HG03521 (cell line): ENCODE measurements around the gene NUDT3.
"Not testable (repeated sequence)": the region's sequence is repeated elsewhere in the genome, so short reads cannot be mapped to it uniquely, and the experiment has no call there.

Source experiments
- ATAC-seq: cut with Tn5 transposase; IDR thresholded peaks from one replicate; pipeline ENCODE4 v1.9.1; 2021; ENCODE audit warnings: mild to moderate bottlenecking, moderate library complexity; ENCODE audit not compliant: unreplicated experiment

The NUDT3 gene

DNA sequence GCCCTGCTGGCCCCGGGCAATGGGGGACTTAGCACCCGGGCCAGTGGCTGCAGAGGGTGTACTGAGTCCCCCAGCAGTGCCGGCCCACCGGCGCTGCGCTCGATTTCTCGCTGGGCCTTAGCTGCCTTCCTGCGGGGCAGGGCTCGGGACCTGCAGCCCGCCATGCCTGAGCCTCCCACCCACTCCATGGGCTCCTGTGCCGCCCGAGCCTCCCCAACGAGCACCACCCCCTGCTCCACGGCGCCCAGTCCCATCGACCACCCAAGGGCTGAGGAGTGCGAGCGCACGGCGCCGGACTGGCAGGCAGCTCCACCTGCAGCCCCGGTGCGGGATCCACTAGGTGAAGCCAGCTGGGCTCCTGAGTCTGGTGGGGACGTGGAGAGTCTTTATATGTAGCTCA lies 123.3 kb downstream of the NUDT3 start:
- ATAC-seq = not testable (repeated sequence)

DNA sequence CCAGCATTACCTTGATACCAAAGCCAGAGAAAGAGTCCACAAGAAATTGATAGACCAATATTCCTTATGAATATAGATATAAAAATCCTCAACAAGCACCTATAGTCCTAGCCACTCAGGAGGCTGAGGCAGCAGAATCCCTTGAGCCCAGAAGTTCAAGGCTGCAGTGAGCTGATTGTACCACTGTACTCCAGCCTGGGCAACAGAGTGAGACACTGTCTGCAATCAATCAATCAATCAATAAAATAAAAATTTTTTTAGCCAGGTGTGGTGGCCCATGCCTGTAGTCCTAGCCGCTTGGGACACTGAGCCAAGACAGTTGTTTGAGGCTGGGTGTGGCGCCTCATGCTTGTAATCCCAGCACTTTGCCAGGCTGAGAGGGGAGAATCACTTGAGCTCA lies 124.7 kb downstream of the NUDT3 start:
- ATAC-seq = no peak

DNA sequence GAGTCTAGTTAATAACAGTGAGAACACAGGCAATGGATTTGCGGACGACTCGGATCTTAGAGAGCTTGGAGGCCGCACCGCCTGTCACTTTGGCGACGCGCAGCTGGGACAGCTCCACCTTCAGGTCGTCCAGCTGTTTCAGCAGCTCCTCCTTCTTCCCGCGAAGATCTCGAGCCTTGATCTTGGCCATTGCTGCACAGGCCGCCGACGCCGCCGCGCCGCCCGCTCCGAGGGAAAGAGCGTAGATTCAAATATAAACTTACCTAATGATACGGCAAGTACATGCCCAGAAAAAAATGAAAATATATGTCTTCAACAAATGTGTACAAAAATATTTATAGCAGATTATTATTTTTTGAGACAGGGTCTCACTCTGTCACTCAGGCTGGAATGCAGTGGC lies 129.0 kb downstream of the NUDT3 start:
- not testable (repeated sequence) for ATAC-seq

DNA sequence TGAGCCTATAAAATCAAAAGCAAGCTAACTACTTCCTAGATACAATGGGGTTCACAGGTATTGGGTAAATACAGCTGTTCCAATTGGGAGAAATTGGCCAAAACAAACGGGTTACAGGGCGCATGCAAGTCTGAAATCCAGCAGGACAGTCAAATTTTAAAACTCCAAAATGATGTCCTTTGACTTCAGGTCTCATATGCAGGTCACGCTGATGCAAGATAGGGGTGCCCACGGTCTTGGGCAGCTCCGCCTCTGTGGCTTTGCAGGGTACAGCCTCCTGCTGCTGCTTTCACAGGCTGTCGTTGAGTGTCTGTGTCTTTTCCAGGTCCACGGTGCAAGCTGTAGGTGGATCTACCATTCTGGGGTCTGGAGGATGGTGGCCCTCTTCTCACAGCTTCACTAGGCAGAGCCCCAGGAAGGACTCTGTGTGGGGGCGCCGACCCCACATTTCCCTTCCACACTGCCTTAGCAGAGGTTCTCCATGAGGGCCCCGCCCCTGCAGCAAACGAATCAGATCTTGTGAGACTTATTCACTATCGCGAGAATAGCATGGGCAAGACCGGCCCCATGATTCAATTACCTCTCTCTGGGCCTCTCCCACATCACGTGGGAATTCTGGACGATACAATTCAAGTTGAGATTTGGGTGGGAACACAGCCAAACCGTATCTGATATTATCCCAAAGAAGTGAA lies 131.7 kb downstream of the NUDT3 start:
- ATAC-seq = no peak

- no peak for ATAC-seq
These were observed 132.9 kb downstream of the NUDT3 start for GRCh38 chr6:34259529-34260069.

DNA sequence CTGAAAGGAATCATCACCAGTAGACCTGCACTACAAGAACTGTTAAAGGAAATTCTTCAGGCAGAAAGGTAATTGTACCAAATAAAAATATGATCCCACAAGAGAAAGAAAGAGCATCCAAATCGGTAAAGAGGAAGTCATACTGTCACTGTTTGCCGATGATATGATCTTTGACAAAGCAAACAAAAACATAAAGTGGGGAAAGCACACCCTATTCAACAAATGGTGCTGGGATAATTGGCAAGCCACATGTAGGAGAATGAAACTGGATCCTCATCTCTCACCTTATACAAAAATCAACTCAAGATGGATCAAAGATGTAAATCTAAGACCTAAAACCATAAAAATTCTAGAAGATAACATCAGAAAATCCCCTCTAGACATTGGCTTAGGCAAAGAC lies 140.1 kb downstream of the NUDT3 start:
- ATAC-seq = not testable (repeated sequence)

DNA sequence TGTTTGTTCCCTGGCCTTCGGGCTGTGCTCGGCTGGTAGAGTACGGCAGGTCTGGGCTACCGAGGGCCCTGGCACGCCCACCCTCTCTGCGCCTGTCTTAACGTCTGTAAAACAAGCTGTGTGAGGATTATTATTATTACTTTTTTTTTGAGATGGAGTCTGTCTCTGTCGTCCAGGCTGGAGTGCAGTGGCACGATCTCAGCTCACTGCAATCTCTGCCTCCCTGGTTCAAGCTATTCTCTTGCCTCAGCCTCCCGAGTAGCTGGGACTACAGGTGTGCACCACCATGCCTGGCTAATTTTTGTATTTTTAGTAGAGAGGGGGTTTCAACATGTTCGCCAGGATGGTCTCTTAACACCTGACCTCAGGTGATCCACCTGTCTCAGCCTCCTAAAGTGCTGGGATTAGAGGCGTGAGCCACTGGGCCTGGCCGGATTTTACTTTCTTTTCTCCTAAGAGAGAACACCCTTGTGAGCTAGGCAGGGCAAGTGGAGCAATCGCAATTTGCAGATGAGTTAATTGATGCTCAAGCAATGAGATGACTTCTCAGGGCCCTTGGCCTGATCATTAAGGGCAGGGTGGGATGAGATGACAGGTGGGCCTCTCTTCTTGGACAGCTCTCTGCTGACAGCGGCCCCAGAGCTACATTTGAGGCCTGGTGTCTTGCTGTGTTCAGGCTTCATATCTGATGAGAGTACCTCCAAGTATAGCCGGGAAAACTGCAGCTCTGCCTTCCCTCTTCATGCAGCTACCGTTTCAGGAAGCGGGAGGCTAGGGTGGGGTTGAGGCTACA lies 142.8 kb downstream of the NUDT3 start:
- no peak for ATAC-seq

DNA sequence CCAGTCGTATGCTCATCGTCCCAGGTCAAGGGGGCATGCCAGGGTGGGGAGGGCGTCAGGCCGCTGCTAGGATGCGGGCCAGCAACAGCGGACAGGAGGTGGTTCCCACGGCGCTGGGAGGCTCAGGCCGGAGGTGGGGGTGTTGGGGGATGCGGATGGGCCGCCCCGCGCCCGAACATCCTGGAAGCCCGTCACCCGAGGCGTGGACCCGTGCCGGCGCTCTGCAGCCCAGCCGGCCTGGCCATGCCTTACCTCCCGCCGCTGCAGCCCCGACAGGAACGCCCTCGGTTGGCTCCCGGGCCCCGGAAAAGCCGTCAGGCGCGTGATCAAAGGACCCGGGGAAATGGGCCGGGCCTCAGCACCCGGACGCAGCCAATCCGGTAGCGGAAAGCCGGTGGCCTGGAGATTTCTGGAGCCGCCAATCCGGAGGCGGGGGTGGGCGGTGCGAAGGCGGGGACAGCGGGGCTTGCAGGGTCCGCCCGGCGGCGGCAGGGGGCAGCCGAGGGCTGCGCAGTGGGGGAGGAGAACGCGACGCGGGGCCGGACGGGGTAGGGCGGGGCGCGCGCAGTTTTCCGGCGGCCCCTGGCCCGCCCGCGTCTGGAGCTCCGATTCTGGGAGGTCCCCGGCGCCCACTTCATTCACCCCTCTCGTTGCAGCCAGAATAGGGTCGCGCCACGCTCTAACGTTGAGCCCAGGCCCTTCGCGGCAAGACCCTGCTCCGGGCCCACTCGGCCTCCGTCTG lies 143.6 kb downstream of the NUDT3 start, which contains the start of gene SMIM29:
SMIM29 (minus strand) TSS at position 280 of the 742 bp plus-strand sequence. CDS start 1,215 bp downstream, outside the sequence.
- peak; percentile 76 for ATAC-seq

DNA sequence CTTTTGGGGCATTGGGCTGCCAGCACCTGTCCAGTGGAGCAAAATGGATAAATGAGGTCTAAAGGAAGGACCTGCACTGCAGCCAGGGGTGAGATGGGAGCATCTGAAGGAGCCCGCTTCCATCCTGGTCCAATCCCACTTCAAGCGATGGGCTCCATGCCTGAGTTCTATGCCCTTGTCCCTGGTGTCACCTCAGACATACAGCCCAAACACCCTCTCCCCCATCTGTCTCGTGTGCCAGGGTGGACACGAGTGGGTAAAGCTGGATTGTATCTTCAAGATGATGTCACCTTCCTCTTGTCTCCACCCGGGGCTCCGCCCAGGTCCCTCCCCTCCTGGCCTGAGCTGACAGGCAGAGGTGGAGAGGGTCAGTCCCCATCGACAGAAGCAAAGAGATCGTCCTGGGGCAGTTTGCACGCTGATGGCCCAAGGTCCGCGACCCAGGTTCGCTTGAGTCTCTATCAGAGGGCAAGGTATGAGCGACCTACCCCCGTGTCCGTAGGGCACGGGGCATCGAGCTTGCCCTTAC lies 144.2 kb downstream of the NUDT3 start:
- peak; percentile 12 for ATAC-seq

GRCh38 chr6:34247481-34248197 lies 144.8 kb downstream of the NUDT3 start:
- no peak for ATAC-seq

- no peak for ATAC-seq
These were observed 145.7 kb downstream of the NUDT3 start for GRCh38 chr6:34246563-34247391.

- ATAC-seq = no peak
These were observed 146.3 kb downstream of the NUDT3 start for GRCh38 chr6:34246249-34246562.

GRCh38 chr6:34245761-34246140 lies 146.7 kb downstream of the NUDT3 start:
- ATAC-seq = not testable (repeated sequence)

- ATAC-seq = not testable (repeated sequence)
These were observed 147.3 kb downstream of the NUDT3 start for GRCh38 chr6:34245032-34245760.

DNA sequence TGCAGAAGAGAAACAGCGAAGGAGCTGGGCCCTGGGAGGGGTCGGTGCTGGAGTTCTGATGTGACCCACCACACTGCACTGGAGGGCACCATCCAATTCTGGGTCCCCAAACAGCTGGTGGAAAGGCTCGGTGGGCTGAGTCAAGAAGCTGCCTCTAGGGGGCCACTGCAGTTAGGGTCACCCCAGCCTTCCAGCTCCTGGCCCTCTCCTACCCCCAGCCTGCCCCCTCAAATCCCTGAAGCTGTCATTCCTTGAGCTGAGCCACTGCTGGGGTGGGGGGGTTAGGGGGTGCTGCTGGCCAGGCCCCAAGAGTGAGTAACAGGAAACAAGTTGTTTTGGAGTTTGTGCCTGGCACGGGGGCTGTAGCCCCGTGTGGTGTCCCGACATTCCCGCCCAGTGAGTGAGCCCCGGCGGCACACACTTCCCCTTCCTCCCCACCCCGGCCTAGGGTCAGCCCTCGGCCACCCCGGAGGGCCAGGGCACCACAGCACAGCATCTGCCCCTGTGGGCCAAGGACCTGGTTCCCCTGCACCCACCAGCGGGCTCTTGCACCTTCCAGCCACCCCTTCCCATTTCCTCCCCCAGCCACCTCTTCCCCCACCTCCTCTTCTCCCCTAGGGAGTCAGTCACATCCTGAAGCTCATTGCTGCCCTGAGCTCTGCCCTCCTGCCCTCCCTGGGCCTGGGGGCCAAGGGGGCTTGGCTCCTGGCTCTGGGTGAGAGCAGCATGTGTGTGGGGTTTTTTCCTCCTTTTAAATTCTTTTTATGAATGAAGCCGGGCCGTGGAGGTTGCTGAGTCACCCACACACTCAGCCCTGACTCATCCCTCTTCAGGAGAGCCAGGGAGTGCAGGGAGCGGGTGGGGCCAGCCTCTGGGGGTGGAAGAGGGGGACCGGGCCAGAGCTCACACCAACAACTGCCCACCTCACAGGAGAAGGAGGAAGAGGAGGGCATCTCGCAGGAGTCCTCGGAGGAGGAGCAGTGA lies 148.3 kb downstream of the NUDT3 start:
- no peak for ATAC-seq

DNA sequence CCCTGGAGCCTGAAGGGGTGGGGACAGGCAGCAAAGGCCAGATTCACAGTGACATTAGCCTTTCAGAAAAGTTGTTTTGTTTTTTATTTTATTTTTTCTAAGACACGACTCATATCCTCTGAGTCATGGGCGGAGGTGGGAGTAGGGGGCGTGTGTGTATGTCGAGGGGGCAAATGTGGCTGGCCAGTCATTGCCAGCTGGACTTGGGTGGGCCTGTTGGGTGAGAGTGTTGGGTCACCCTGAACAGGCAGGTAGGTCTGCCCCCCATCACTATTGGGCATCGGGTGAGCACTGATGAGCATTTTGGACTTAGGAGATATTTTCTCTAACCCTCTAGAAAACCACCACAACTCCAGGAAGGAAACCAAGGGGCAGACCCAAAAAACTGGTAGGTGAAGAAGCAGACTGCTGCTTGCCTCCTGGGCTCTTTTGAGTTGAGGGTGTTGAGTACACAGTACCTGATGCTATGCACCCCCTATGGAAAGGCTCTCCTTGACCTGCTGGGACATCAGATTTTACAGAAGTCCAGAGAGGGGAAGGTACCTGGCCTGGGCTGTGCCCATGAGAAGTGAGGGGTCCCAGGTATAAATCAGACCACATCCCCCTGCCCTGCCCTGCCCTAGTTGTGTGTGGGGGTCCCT lies 149.2 kb downstream of the NUDT3 start:
- no peak for ATAC-seq
